OCI-LY1 (cell line): ENCODE results near the gene PTPRN2.

Experiments
- H2AFZ ChIP-seq: fragments of 200-600 bp; sonication (generic), shearing (Covaris generic); 2 replicates; pipeline ENCODE4 v1.6.0; 2014; ENCODE audit warnings: antibody characterized with exemption, mild to moderate bottlenecking, low read length
- H3F3A ChIP-seq: fragments of 200-600 bp; sonication (generic), shearing (Covaris generic); 2 replicates; pipeline ENCODE4 v1.6.0; 2014; ENCODE audit warnings: mild to moderate bottlenecking, antibody characterized with exemption, low read length, moderate library complexity; ENCODE audit not compliant: insufficient read depth
- H3K27ac ChIP-seq: fragments of 200-600 bp; sonication (generic); 2 replicates; pipeline ENCODE4 v1.5.1; 2014; ENCODE audit warnings: low read length, mixed run types, mild to moderate bottlenecking, low read depth; ENCODE audit not compliant: poor library complexity, severe bottlenecking
- H3K27me3 ChIP-seq: fragments of 200-600 bp; sonication (generic); 2 replicates; pipeline ENCODE4 v1.6.0; 2014; ENCODE audit warnings: antibody characterized with exemption, mild to moderate bottlenecking, low read length, moderate library complexity; ENCODE audit not compliant: insufficient read depth
- H3K36me3 ChIP-seq: fragments of 200-600 bp; sonication (generic); 2 replicates; pipeline ENCODE4 v1.6.1; 2014; ENCODE audit warnings: mild to moderate bottlenecking, antibody characterized with exemption, low read length, moderate library complexity, mixed read lengths; ENCODE audit not compliant: insufficient read depth
- H3K4me1 ChIP-seq: fragments of 200-600 bp; sonication (generic); 2 replicates; pipeline ENCODE4 v1.5.1; 2014; ENCODE audit warnings: mild to moderate bottlenecking, low read length, moderate library complexity; ENCODE audit not compliant: insufficient read depth, severe bottlenecking
- H3K4me2 ChIP-seq: fragments of 200-600 bp; sonication (generic), shearing (Covaris generic); 2 replicates; pipeline ENCODE4 v1.6.1; 2014; ENCODE audit warnings: low read length
- H3K4me3 ChIP-seq: fragments of 200-600 bp; sonication (generic); 2 replicates; pipeline ENCODE4 v1.5.1; 2014; ENCODE audit warnings: low read length, low read depth, mild to moderate bottlenecking, mixed read lengths; ENCODE audit not compliant: poor library complexity, severe bottlenecking
- H3K79me2 ChIP-seq: fragments of 200-600 bp; shearing (Covaris generic); 2 replicates; pipeline ENCODE4 v1.6.1; 2016; ENCODE audit warnings: mixed run types, low read length, mixed read lengths; ENCODE audit not compliant: insufficient read depth
- H3K9ac ChIP-seq: fragments of 200-600 bp; sonication (generic), shearing (Covaris generic); 2 replicates; pipeline ENCODE4 v1.6.1; 2014; ENCODE audit warnings: mild to moderate bottlenecking, low read length, mixed read lengths
- H3K9me2 ChIP-seq: fragments of 200-600 bp; sonication (generic), shearing (Covaris generic); 2 replicates; pipeline ENCODE4 v1.6.1; 2014; ENCODE audit warnings: low read depth, mild to moderate bottlenecking, low read length, mixed read lengths
- H3K9me3 ChIP-seq: fragments of 200-600 bp; shearing (Covaris generic); 2 replicates; pipeline ENCODE4 v1.6.1; 2014; ENCODE audit warnings: low read length, mixed read lengths
- H4K20me1 ChIP-seq: fragments of 200-600 bp; sonication (generic), shearing (Covaris generic); 2 replicates; pipeline ENCODE4 v1.6.0; 2016; ENCODE audit warnings: mild to moderate bottlenecking, low read length; ENCODE audit not compliant: insufficient read depth
- CTCF ChIP-seq: fragments of 200-600 bp; sonication (generic), shearing (Covaris generic); IDR thresholded peaks from 2 replicates; pipeline ENCODE4 v1.5.1; 2017; ENCODE audit warnings: mild to moderate bottlenecking, antibody characterized with exemption, low read length, moderate library complexity, mixed read lengths
- EZH2 ChIP-seq: fragments of 200-600 bp; sonication (generic), shearing (Covaris generic); IDR thresholded peaks from 2 replicates; pipeline ENCODE4 v1.8.0; 2017; ENCODE audit warnings: borderline replicate concordance, mixed run types, mild to moderate bottlenecking, antibody characterized with exemption, low read length, moderate library complexity, mixed read lengths

PTPRN2 gene

GRCh38 chr7:158373476-158374133, 214.0 kb downstream of the PTPRN2 start:
- Histone ChIP-seq H3K79me2 (no peaks in the 10 kb centered on the region), H3K27ac (no peak overlapping the region), H3K4me2 (no peak overlapping the region), H3K27me3 (peaks cover 4% of the 10 kb centered on the region; the same call in 1 of the 2 replicates), H3K4me1 (no peaks in the 10 kb centered on the region), H3K9me3 (no peaks in the 10 kb centered on the region), H3K36me3 (no peaks in the 10 kb centered on the region), H3K9ac (no peak overlapping the region), H2AFZ (no peak overlapping the region), H3K9me2 (no peaks in the 10 kb centered on the region), H3K4me3 (no peak overlapping the region), H4K20me1 (no peaks in the 10 kb centered on the region), H3F3A (no peaks in the 10 kb centered on the region)
- TF ChIP-seq EZH2 (no peak), CTCF (no peak)

GRCh38 chr7:158372400-158373342, 215.0 kb downstream of the PTPRN2 start:
- TF ChIP-seq CTCF (no peak), EZH2 (no peak)
- Histone ChIP-seq H3K9ac (no peak overlapping the region), H3K9me2 (no peaks in the 10 kb centered on the region), H3K27ac (no peak overlapping the region), H3F3A (no peaks in the 10 kb centered on the region), H4K20me1 (no peaks in the 10 kb centered on the region), H3K4me3 (no peak overlapping the region), H3K36me3 (no peaks in the 10 kb centered on the region), H3K4me2 (no peak overlapping the region), H3K27me3 (no peaks in the 10 kb centered on the region; the same call in 1 of the 2 replicates), H3K79me2 (no peaks in the 10 kb centered on the region), H3K9me3 (no peaks in the 10 kb centered on the region), H2AFZ (no peak overlapping the region), H3K4me1 (no peaks in the 10 kb centered on the region)

- H3K79me2 ChIP-seq, result no peaks in the 10 kb centered on the region
- no peak overlapping the region for H3K4me2 ChIP-seq
- TF ChIP-seq EZH2 (no peak), CTCF (no peak)
These were observed 215.8 kb downstream of the PTPRN2 start for GRCh38 chr7:158371856-158372255.

More at GRCh38 chr7:158371856-158372255, 215.8 kb downstream of the PTPRN2 start:
- H3K27ac ChIP-seq, result no peak overlapping the region
- H2AFZ ChIP-seq, result no peak overlapping the region
- no peaks in the 10 kb centered on the region for H3K9me3 ChIP-seq
- H3K4me1 ChIP-seq, result no peaks in the 10 kb centered on the region
- no peak overlapping the region for H3K4me3 ChIP-seq
- H4K20me1 ChIP-seq, result no peaks in the 10 kb centered on the region
- H3F3A ChIP-seq, result no peaks in the 10 kb centered on the region
- peaks cover 2% of the 10 kb centered on the region; the same call in 1 of the 2 replicates for H3K27me3 ChIP-seq
- no peaks in the 10 kb centered on the region for H3K9me2 ChIP-seq
- no peaks in the 10 kb centered on the region for H3K36me3 ChIP-seq
- no peak overlapping the region for H3K9ac ChIP-seq
